ENCODE results near the gene CYB5R3.

The CYB5R3 gene

DNA sequence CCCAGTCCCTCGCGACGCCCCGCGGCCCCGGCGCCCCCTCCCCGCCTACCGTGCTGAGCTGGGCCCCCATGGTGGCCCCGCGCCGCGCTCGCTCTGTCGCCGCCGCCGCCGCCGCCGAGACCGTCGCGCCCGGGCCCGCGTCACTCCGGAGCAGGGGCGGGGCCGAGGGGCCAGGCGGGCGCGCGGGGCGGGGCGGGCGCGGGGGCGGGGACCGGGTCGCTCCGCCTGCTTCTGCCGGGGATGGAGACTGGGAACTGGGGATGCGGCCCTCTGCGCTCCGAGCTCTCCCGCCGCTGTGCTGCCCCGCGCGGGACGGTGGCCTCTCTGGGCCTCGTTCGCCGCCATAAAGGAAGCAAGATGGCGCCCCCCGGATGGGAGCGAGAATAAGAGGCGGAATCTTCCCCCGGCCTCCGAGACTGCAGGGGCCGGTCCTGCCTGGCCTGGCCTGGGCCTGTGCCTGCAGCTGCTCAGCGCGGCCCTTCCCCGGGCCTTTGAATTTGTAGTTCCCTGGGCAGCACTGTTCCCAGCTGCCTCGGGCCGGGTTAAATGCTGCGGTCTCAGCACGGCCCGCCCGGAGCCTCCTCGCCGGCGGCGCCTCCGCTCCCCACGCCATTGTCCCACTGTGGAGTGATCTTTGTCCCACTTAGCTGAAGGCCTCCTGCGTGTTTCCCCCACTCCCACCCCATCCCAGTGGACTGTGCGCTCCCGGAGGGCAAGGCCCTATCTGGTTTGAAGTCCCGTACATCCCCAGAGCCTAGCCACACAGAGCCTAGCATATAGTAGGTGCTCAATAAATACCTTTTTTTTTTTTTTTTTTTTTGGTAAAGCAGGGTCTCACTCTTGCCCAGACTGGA, at the start of gene CYB5R3:
Gene CYB5R3, minus strand, starts transcription at position 147 of the 854 bp plus-strand sequence. Its CDS starts 77 bp downstream, at position 70.
- peak; percentile 64 for DNase-seq (ENCODE audit: low read depth in 1 of 2, low spot score in 1 of 2)

DNA sequence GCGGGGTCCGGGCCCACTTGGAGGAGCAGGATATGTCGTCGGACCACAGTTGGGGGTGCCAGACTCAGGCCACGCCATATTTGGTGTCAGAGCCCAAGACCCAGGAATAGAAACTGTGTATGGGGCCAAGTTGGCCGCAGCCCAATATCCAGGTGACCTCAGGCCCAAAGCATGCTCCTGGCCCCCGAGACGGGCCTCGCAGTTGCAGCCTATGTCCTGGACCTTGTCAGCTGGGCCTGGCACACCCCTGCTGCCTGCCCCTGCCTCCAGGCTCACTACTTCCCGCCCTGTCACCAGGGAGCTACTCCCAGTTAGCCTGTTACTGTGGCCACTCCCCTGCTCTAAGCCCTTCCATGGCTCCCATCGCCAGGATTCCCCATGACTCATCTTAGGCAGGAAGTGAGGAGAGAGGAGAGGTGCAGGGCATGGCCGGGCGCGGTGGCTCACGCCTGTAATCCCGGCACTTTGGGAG, 48.4 kb upstream of the CYB5R3 start:
- DNase-seq (ENCODE audit: low read depth in 1 of 2, low spot score in 1 of 2), result no peak

DNA sequence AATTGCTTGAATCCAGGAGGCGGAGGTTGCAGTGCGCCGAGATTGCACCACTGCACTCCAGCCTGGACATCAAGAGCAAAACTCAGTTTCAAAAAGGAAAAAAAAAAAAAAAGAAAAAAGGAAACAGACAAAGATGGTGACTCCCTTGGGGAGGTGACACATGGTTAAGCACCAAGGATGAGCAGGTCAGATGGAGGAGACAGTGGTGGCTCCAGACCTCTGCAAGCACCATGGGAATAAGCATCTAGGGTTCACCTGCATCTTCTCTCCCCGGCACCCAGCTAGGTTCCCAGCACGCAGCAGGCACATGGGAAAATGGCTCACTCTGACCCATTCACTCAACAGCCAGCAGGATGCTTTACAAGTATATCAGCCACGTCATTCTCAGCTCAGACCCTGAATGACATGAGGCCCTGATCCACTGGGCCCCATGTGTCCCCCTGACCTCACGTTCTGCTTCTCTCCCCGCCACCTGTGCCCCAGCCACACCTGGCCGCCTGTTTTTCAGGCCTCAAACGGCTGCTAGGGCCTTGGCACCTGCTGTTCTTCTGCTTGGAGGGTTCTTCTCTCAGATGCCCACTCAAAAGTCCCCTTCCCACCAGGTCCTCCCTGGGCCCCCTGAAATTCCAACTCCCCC, 47.3 kb upstream of the CYB5R3 start:
- no peak for DNase-seq (ENCODE audit: low read depth in 1 of 2, low spot score in 1 of 2)

DNA sequence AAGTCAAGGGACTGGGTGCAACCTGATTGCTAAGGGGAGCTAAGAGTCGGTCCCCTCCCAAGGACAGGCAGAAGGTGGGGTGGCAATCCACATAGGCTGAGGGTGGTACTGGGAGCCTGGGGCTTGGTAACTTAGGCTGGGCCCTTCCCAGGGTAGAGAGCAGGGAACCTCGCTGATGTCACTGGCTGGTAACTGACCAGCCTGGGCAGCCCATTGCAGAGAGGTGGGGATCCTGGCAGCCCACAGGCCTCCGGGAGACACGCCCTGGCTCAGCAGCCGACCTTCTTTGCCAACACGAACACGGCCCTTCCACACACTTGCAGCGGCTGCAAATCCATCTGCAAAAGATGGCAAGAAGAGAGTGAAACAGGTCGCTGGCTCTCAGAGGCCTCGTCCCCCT, 46.1 kb upstream of the CYB5R3 start:
- DNase-seq (ENCODE audit: low read depth in 1 of 2, low spot score in 1 of 2), result no peak

DNA sequence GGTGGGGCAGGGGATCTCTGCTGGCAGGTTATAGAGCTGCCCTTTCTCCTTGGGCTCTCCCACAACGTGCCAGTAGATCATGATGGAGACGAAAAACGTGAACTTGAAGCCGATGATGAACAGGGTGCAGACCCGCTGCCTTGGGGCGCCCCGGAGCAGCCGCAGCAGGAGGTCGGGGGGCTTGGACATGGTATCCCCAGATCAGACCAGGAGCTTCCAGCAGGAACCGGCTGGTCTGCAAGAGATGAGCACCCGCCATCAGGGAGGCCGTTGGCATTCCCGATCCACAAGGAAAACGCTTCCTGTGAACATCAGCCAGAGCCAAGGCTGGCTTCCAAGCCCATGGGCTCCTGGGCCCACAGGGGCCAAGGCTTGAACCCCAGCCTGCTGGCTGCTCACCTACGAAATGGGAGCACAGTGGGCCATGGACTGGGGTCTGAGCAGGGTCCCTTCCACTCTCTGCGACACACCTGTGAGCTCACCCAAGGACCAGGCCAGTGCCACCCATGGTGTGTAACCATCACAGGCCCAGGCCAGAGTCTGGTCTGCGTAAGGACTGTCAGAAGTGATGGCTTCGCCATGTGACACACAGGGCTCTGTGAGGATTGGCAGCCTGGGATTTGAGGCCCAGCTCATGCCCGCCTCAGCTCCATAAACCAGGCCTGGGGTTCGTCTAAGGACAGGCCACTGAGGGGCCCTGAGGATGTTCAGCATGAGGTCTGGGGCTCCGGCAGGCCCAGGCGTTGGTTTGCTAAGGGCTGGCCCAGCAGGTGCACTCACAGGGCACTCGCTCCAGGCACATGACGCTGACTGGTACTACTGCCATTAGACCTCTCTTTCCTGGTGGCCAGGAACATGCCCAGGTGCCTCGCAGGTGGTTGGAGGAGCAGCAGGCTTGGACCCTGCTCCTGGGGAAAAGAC, 44.8 kb upstream of the CYB5R3 start:
- no peak for DNase-seq (ENCODE audit: low read depth in 1 of 2, low spot score in 1 of 2)

DNA sequence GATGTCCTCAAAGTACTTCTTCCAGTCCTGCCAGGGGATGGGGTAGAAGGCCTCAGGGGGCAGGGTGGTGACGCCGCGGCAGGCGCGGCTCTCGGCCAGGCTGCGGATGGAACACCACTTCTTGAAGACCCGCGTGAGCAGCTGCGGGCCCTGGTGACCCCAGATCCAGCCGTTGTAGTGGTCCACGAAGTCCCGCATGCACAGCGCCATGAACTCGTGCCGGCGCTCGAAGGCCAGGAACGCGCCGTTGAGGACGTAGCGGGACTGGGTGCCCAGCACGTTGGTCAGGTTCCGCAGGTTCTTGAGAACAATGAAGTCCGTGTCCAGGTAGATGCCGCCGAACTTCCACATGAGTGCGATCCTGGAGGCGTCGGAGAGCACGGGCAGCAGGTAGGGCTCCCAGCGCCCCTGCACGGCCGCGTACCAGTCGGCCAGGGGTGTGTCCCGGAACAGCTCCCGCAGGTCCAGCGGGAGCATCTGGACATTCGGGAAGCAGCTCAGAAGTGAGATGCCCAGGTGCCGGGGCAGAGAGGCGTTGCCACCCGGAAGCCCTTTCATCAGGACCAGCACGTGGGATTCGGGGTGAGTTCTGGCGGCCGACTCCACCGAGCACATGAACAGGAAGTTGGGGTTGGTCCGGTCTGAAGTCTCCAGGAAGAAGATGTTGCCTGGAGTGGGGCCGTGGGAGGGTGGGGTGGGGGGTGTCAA, 44.0 kb upstream of the CYB5R3 start:
- no peak for DNase-seq (ENCODE audit: low read depth in 1 of 2, low spot score in 1 of 2)

DNA sequence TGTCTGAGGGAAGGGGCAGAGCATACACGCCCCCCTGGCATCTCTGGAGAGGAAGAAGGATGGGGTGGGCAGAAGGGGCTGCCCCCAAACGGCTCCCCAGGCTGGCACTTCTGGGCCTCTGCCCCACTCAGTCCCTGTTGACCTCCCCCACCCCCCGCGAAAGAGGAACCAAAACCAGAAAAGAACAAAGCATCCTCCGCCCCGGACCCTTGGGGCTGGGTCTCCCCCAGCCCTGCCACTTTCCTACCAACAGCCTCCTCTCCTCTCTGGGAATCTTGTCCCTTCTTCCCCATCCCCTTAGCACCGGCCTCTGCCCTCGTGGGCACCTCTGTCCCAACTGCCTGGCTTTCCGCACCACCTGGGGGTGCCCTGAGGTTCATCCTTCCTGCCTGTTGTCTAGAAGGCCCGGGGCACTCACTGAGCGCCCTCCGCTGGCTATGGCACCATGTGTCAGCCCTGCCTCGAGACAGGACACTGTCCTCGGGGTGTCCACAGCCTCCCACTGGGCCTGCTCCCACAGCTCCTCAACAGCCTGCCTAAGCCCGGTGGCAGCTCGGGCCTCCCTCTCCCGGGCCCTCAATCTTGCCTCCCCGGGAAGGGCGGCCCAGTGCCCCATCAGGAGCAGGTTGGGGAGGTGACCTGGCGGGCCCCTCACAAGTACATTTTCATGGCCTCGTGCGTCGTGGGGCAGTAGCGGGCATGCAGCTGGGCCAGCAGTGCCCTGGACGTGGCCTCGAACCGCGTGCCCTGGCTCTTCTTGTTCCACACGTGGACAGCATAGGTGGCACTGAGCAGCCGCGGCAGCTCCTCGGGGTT, 43.3 kb upstream of the CYB5R3 start:
- DNase-seq (ENCODE audit: low read depth in 1 of 2, low spot score in 1 of 2), result no peak

DNA sequence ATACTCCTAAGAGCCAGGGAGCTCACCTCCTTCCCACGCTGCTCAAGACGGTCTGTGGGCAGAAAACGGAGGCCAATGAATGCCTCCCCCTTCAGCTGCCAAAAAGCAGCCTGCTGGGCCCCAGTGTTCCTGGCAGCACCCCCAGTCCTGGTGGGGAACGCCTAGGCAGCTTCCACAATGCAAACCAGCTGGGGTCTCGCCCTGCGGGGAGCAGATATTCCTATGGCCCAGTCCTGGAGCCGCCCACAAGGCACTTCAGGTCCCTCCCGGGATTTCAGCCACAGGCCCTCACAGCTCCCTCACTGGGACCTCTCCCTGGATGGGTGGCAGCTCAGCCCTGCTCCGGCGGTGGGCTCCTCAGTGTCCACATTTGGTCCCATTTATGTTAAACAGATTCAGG, 42.2 kb upstream of the CYB5R3 start:
- DNase-seq (ENCODE audit: low read depth in 1 of 2, low spot score in 1 of 2), result no peak

DNA sequence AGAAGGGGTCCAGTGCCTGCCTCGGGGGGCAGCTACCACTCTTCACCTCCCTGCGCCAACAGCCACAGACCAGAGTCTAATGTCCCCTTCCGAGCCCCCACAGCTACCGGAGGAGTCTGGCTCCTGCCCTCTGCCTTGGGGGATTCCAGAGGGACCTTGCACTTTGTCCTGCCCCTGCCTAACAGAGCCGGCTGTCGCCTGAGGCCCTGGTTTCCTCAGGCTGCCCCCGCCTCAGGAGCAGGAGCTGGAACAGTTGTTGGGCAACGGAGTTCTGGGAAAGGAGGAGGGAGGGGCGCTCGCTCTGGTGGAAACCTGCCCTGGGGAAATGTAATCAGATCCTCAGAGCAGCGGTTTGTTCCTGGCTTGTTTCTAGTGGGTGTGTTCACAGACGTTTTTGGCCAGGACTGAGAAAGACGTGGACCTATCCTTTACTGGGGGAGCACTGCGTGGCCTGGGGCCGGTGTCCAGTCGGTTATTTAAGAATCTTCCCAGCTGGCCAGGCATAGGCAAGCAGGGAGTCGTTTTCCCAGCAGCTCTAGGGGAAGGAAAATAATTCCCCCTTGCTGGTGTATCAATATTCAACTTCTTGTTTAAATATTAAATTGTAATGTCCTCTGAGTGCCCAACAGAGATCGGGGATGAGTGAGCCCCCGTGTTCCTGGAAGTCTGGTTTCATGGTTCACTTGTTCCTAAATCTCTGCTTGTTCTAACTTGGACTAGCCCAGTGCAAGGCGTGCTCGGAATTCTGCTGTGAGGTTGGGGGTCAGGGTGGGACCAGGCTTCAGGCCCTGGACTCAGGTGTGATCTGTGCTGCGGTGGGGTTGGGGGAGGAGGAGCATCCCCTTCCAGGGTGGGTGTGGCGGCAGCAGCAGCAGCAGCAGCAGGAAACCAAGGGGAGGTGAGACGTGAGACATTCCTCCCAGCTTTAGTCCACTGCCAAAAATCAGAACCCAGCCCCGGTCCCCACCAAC, 39.3 kb upstream of the CYB5R3 start:
- DNase-seq (ENCODE audit: low read depth in 1 of 2, low spot score in 1 of 2), result no peak

DNA sequence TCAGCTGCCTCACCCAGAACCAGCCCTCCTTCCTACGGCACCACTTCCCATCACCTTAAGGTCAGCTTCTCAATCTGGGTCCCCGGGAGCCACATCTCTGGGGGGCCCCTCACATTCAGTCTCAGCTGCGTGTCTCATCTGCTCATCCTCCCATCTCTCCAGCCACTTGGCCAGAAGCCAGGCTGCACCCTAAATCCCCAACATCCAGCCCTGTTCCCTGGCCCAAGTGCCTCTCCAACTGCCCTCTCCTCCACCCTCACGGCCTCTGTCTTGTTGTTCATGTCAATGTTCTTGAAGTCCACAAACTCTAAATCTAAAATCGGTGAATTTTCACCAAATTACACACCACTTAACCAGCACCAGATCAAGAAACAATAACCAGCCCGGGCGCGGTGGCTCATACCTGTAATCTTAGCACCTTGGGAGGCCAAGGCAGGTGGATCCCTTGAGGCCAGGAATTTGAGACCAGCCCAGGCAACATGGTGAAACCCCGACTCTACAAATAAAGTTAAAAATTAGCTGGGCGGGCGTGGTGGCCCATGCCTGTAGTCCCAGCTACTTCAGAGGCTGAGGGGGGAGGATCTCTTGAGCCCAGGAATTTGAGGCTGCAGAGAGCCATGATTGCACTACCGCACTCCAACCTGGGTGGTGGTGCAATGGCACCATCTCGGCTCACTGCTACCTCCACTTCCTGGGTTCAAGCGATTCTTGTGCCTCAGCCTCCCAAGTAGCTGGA, 37.7 kb upstream of the CYB5R3 start:
- no peak for DNase-seq (ENCODE audit: low read depth in 1 of 2, low spot score in 1 of 2)

DNA sequence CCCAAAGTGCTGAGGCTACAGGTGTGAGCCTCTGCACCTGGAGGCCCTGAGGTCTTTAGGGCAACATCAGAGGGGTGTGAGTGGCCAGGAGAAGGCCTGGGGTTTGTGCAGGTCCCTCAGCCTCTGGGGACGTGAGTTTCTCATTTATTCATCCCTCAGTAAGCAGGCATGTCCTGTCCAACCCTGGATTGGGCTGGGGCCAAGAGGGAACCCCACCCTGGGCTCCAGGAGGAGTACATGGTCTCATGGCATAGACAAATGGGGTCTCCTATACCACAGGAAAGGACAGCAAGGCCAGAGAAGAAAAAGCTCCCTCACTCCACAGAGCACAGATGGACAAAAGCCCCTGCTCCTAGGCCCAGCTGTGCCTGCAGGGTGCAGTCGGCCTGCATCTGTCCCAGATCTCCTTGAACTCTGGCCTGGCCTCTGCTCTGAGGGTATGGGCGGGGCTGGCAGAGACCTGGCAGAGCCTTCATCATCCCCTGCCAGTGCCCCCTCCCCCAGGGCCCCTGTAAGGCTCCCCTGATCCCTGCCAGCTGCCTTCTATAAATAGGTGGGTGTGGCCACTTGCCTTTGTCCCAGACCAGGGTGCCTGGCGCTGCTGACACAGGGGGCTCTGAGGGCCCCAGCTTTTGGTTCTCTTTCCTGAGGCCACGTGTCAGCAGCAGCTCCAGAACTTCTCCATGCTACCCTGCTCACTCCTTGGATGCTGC, 36.9 kb upstream of the CYB5R3 start:
- no peak for DNase-seq (ENCODE audit: low read depth in 1 of 2, low spot score in 1 of 2)

DNA sequence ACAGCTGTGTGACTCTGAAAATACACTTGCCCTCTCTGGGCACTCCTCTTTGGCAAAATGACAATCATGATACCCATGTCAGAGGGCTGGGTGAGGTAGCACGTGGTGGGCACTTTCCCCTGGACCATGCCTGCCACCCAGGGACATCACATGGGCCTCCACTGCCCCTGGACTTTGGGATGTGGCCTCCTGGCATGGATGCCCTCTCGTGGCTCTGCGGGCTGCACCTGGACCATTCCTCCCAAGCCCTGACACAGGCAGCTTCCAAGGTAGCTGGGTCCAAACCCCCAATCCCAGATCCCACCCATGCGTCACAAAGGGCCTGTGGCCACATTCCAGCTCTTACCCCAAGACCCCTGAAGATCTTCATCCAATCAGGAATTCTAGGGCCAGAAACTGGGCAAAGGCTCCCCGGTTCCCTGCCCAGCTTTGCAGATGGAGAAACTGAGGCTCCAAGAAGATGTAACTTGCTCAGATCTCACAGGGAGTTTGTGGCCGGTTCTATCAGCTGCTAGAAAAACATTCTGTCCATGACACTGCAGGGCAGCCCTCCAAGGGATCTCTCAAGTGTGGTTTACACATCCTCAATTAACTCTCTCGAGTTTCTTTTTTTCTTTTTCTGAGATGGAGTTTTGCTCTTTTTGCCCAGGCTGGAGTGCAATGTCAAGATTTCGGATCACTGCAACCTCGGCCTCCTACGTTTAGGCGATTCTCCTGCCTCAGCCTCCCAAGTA, 35.4 kb upstream of the CYB5R3 start:
- DNase-seq (ENCODE audit: low read depth in 1 of 2, low spot score in 1 of 2), result no peak

DNA sequence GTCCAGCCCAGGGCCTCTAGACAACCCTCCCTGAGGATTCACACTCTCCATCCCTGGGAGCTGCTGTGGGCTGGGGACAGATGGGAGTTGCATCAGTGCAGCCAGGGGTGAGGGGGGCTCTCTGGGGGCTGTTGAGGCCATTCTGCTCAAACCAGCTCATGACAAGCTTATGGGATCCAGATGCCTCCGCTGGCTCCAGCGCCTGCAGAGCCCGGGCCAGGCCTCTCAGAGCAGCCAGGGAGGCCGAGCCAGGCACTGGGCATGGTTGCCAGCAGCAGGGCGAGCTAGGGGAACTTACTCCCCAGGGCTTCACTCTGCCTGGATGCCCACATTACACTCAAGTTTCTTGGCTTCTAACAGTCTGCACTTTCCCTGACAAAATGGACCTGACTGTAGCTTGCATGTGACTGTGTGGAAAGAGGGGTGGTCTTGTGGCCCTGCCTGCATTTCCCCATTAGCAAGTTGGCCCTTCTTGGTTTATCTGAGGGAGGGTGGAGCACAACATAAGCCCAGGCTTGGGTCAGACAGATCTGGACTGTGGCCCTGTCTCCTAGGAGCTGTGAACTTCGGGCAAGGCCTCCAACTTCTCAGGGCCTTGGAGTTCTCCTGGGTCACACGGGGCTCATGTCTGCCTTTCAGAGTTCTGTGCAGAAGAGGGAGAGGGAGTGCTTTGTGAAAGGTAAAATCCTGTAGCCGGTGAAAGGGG, 34.5 kb upstream of the CYB5R3 start:
- no peak for DNase-seq (ENCODE audit: low read depth in 1 of 2, low spot score in 1 of 2)

DNA sequence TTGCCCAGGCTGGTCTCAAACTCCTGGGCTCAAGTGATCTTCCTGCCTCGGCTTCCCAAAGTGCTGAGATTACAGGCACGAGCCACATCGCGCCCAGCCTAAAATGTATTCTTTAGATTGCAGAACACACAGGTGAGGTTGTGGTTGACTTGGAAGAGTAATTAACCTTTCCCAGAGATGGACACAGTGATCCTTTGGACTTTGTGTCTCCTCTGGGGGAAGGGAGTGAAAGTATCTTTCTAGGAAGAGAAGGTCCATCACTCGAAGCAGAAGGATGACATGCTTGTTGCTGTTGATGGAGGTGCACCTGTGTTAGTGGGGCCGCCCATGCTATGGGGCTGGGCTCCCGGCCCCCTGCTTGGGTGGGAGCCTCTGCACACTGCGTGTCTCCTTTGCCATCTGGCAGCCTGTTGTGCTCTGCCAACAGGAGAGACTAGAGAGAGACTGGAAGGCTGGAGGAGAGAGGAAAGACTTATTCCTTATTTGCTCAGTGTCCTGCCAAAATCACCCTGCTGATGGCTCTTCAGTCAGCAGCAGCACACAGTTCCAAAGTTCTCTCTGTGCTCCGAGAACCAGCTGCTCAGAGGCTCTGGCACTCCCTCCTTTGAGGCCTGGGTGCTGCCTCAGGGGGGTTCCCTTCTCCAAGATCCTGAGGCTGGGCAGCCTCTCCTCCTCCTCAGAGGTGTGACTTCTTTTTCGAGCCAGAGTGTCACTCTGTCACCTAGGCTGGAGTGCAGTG, 33.1 kb upstream of the CYB5R3 start:
- no peak for DNase-seq (ENCODE audit: low read depth in 1 of 2, low spot score in 1 of 2)

DNA sequence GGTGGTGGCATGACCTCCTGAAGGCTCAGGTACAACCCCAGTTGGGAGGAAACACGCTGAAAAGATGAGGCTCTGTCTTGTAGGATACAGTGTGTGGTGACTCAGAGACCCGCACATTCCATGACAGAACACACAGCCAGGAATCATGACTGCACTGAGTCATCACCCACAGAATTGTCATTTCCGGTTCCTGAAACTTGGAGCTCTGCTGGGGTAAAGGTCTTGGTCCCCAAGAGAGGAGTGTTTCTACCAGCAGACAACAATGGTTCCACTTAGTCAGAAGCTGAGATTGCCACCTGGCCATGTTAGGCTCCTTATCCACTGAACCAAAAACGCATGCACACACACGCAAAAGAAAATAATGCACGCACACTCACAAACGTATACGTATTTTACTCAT, 31.5 kb upstream of the CYB5R3 start:
- DNase-seq (ENCODE audit: low read depth in 1 of 2, low spot score in 1 of 2), result no peak

DNA sequence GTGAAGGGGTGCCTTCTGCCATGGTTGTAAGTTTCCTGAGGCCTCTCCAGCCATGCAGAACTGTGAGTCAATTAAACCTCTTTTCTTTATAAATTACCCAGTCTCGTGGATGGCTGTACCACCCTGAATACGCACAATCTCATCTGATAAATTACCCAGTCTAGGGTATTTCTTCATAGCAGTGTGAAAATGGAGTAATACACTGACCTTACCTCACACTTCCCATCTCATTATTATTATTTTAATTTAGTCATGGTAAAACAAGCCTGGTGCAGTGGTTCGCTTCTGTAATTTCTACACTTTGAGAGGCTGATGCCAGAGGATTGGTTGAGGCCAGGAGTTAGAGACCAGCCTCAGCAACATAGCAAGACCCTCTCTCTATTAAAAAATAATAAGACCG, 30.5 kb upstream of the CYB5R3 start:
- no peak for DNase-seq (ENCODE audit: low read depth in 1 of 2, low spot score in 1 of 2)

Measured in activated CD4-positive, alpha-beta T cell treated with anti-CD3 and anti-CD28 coated beads, Interleukin-2, amount 50 U/mL, for 24 hours (primary cell).